Esophagus squamous epithelium (tissue), 5 donors: ENCODE data around the gene NKD2. TPM values are rescaled to one million over a fixed set of nuclear protein-coding genes. Genes with fewer than 3 reads are reported as not detected.

Experiments used
- DNase-seq: peaks from one replicate; lab custom pipeline; 2025; lab: John Stamatoyannopoulos, UW
- H3K27ac ChIP-seq, 4 donors: fragments of 200-600 bp; sonication (generic); one replicate each; pipeline ENCODE4 v1.5.1; 2016 to 2019; ENCODE audit warnings: mild to moderate bottlenecking in 1 of 4
- H3K27me3 ChIP-seq, 4 donors: fragments of 200-600 bp; sonication (generic); 1 replicate in 3 of 4; 2 replicates in 1 of 4; pipeline versions ENCODE4 v1.5.1 to v1.6.0; 2017 to 2021; ENCODE audit warnings: antibody characterized with exemption in 1 of 4
- H3K36me3 ChIP-seq, 3 donors: fragments of 200-600 bp; sonication (generic); one replicate each; pipeline ENCODE4 v1.5.1; 2016 to 2019
- H3K4me1 ChIP-seq, 3 donors: fragments of 200-600 bp; sonication (generic); one replicate each; pipeline ENCODE4 v1.5.1; 2017 to 2019
- H3K4me3 ChIP-seq, 4 donors: fragments of 200-600 bp; sonication (generic); 1 replicate in 3 of 4; 2 replicates in 1 of 4; pipeline ENCODE4 v1.5.1; 2016 to 2019; ENCODE audit warnings: mild to moderate bottlenecking in 2 of 4, moderate library complexity in 1 of 4
- H3K9me3 ChIP-seq, 3 donors: fragments of 200-600 bp; sonication (generic); one replicate each; pipeline ENCODE4 v1.5.1; 2016 to 2019
- CTCF ChIP-seq, 6 experiments: fragments of 450-650 bp in 4 of 6; fragments of 200-600 bp in 2 of 6; sonication (generic) in 2 of 6; IDR thresholded peaks; one replicate each; pipeline ENCODE4 v1.5.1; 2016 to 2019; ENCODE audit warnings: antibody characterized with exemption in 6 of 6, mild to moderate bottlenecking in 4 of 6, moderate library complexity in 4 of 6
- POLR2A ChIP-seq, 4 donors: fragments of 450-650 bp; IDR thresholded peaks; one replicate each; pipeline ENCODE4 v1.6.1; 2017; ENCODE audit warnings: antibody characterized with exemption in 4 of 4, mild to moderate bottlenecking in 4 of 4, moderate library complexity in 3 of 4
- WGBS, 2 donors: methylation state at CpG; one replicate each; pipeline ENCODE4 v1.1.5; 2018; 5-methylcytosine and 5-hydroxymethylcytosine counted together
- intact Hi-C: fragments of 100-400 bp; cut with DNase I; formaldehyde crosslinking; loops from one replicate; pipeline ENCODE4 v1.15.0; 2022
- total RNA-seq, 4 donors: library from RNA; depleted of rRNA; stranded (reverse); fragments of >200 nt; gene quantifications; one replicate each; pipeline ENCODE4 v1.1.0, GENCODE V29; 2016
- donor health status: DM: yes; HTN: yes; CAD: no.

The NKD2 gene
- total RNA-seq, 4 donors from 2014 or later: 1.2 to 11.3 (median 1.5) TPM

- intact Hi-C loops: no loop called here
- no peaks in the 10 kb centered on the region for H3K9me3 ChIP-seq
- 83 to 87% methylated on average over 14 to 21 of the region's 24 CpGs for WGBS, 2 donors
- peaks cover 0 to 59% (median 0%) of the 10 kb centered on the region in 4 donors for H3K27me3 ChIP-seq
- no peaks in the 10 kb centered on the region for H3K4me1 ChIP-seq
- DNase-seq: no peak
- H3K36me3 ChIP-seq: no peaks in the 10 kb centered on the region
- no peak overlapping the region for H3K4me3 ChIP-seq
- TF ChIP-seq POLR2A (IDR thresholded peaks at IDR 0.05) (no peak), CTCF (IDR thresholded peaks at IDR 0.05) (no peak)
- no peak overlapping the region for H3K27ac ChIP-seq
These were observed 20.8 kb downstream of the NKD2 start for GRCh38 chr5:1029282-1029944.

GRCh38 chr5:1029945-1030625 is 21.5 kb downstream of the NKD2 start:
- DNase-seq: no peak
- 81% methylated on average over 4 of the region's 10 CpGs; no CpG with 5 or more reads in 1 of the 2 donors for WGBS, 2 donors
- intact Hi-C loops: no loop called here

GRCh38 chr5:1030801-1031271 is 22.2 kb downstream of the NKD2 start:
- H3K4me1 ChIP-seq: no peaks in the 10 kb centered on the region
- no peak overlapping the region for H3K4me3 ChIP-seq
- WGBS, 2 donors: 72% methylated on average over 2 of the region's 10 CpGs; no CpG with 5 or more reads in 1 of the 2 donors
- no peak overlapping the region for H3K27ac ChIP-seq
- TF ChIP-seq CTCF (IDR thresholded peaks at IDR 0.05) (no peak), POLR2A (IDR thresholded peaks at IDR 0.05) (no peak)
- no peaks in the 10 kb centered on the region for H3K36me3 ChIP-seq
- no peak for DNase-seq
- H3K27me3 ChIP-seq: peaks cover 0 to 59% (median 0%) of the 10 kb centered on the region in 4 donors
- no peaks in the 10 kb centered on the region for H3K9me3 ChIP-seq
- intact Hi-C loops: no loop called here

More at GRCh38 chr5:1029945-1030625, 21.5 kb downstream of the NKD2 start:
- Histone ChIP-seq H3K27me3 (peaks cover 0 to 59% (median 0%) of the 10 kb centered on the region in 4 donors), H3K4me1 (no peaks in the 10 kb centered on the region), H3K9me3 (no peaks in the 10 kb centered on the region), H3K4me3 (no peak overlapping the region), H3K36me3 (no peaks in the 10 kb centered on the region), H3K27ac (no peak overlapping the region)
- TF ChIP-seq POLR2A (IDR thresholded peaks at IDR 0.05): no peak
- no peak for TF ChIP-seq CTCF (IDR thresholded peaks at IDR 0.05)

- peaks cover 0 to 59% (median 0%) of the 10 kb centered on the region in 4 donors for H3K27me3 ChIP-seq
- H3K4me1 ChIP-seq: no peaks in the 10 kb centered on the region
- no peaks in the 10 kb centered on the region for H3K9me3 ChIP-seq
- WGBS, 2 donors: 89 to 95% methylated on average over 13 of the region's 19 CpGs
- no peaks in the 10 kb centered on the region for H3K36me3 ChIP-seq
- no peak overlapping the region for H3K4me3 ChIP-seq
- DNase-seq: no peak
- no peak for TF ChIP-seq CTCF (IDR thresholded peaks at IDR 0.05)
- no peak for TF ChIP-seq POLR2A (IDR thresholded peaks at IDR 0.05)
- no peak overlapping the region for H3K27ac ChIP-seq
- intact Hi-C loops: no loop called here
These were observed 22.8 kb downstream of the NKD2 start for GRCh38 chr5:1031306-1031959.
